ENCODE measurements around the gene CTRB1. TPM values are rescaled to one million over a fixed set of nuclear protein-coding genes. Genes with fewer than 3 reads are reported as not detected.

Gene CTRB1
- total and polyA plus RNA-seq, 2 of the 13 experiments (the other 11 are each of a cell fraction or from before 2014, with no cell fraction given): not detected

DNA sequence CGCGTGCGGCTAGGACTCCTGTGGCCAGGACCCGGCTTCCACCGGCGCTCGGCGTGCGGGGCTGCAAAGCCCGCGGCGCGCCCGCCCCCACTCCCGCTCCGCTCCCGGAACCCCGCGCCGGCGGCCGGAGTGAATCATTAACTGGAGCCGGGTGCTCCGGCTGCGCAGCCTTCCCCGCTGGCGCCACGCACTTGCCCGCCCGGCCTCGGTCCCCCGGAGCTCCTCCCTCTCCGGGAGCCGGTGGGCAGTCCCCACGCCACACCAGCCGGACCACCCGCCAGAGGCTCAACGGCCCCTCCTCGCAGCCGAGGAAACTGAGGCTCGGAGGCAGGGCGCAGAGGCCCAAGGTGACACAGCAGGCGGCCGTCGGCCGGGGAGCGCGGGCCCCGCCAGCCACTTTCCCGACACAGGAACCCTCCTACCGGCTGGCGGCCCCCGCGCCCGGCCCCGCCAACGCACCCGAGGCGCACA is 32.1 kb downstream of the CTRB1 start (continued):
- TF ChIP-seq HOXA9 (CRISPR knock-in tag; IDR thresholded peaks at IDR 0.05; ENCODE audit: borderline replicate concordance) (no peak), TRIM22 (IDR thresholded peaks at IDR 0.05) (no peak), ZNF800 (CRISPR knock-in tag; IDR thresholded peaks at IDR 0.05) (peak; percentile 43; the same call in 1 of the 2 replicates), SETDB1 (CRISPR knock-in tag; IDR thresholded peaks at IDR 0.05; ENCODE audit: borderline replicate concordance) (no peak), ZNF567 (CRISPR knock-in tag; IDR thresholded peaks at IDR 0.05; ENCODE audit: borderline replicate concordance) (no peak), SSRP1 (CRISPR knock-in tag; IDR thresholded peaks at IDR 0.05) (no peak; the same call in 1 of the 2 replicates), HMGXB3 (CRISPR knock-in tag; IDR thresholded peaks at IDR 0.05; ENCODE audit: borderline replicate concordance) (no peak), TAF1 (CRISPR knock-in tag; IDR thresholded peaks at IDR 0.05) (peak; percentile 58; the same call in 1 of the 2 replicates), NFKB2 (CRISPR knock-in tag; IDR thresholded peaks at IDR 0.05; ENCODE audit: borderline replicate concordance) (no peak; the same call in 1 of the 2 replicates), ZNF605 (CRISPR knock-in tag; IDR thresholded peaks at IDR 0.05) (peak; percentile 31; the same call in 1 of the 2 replicates), RORA (CRISPR knock-in tag; IDR thresholded peaks at IDR 0.05) (no peak), ZSCAN5A (CRISPR knock-in tag; IDR thresholded peaks at IDR 0.05; ENCODE audit: borderline replicate concordance) (no peak; the same call in 1 of the 2 replicates), ZC3H13 (CRISPR knock-in tag; IDR thresholded peaks at IDR 0.05) (peak; percentile 86), FOSL2 (CRISPR knock-in tag; IDR thresholded peaks at IDR 0.05) (peak; percentile 72), BCL3 (CRISPR knock-in tag; IDR thresholded peaks at IDR 0.05) (peak; percentile 20; the same call in 1 of the 2 replicates), CREM (IDR thresholded peaks at IDR 0.05) (no peak), CREM (CRISPR knock-in tag; IDR thresholded peaks at IDR 0.05) (no peak), SP5 (CRISPR knock-in tag; IDR thresholded peaks at IDR 0.05; ENCODE audit: borderline replicate concordance, low read depth) (no peak)
- TF ChIP-seq, protein P1, sequence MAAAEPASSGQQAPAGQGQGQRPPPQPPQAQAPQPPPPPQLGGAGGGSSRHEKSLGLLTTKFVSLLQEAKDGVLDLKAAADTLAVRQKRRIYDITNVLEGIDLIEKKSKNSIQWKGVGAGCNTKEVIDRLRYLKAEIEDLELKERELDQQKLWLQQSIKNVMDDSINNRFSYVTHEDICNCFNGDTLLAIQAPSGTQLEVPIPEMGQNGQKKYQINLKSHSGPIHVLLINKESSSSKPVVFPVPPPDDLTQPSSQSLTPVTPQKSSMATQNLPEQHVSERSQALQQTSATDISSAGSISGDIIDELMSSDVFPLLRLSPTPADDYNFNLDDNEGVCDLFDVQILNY (CRISPR knock-in tag; conservative IDR thresholded peaks at IDR 0.05): no peak
